GM19395 (cell line): ENCODE results near the gene RAB11B.
"Not testable (repeated sequence)": the region's sequence is repeated elsewhere in the genome, so short reads cannot be mapped to it uniquely, and the experiment has no call there.

Source experiments
- ATAC-seq: cut with Tn5 transposase; IDR thresholded peaks from one replicate; pipeline ENCODE4 v1.9.1; 2021; ENCODE audit warnings: mild to moderate bottlenecking, moderate library complexity; ENCODE audit not compliant: unreplicated experiment

The RAB11B gene

GRCh38 chr19:8389891-8390616, at the start of gene RAB11B:
RAB11B (plus strand) TSS chr19:8390360; CDS start chr19:8390417, 57 bp downstream.
- peak; percentile 91 for ATAC-seq

GRCh38 chr19:8341504-8341903, 48.7 kb upstream of the RAB11B start:
- not testable (repeated sequence) for ATAC-seq

GRCh38 chr19:8342316-8342683, 47.9 kb upstream of the RAB11B start:
- ATAC-seq, result no peak

- ATAC-seq, result peak; percentile 88
Observed at GRCh38 chr19:8342684-8343482, 47.3 kb upstream of the RAB11B start, which contains the start of gene KANK3. KANK3 (minus strand) TSS chr19:8343262; CDS start chr19:8337828, 5,434 bp downstream.

- ATAC-seq, result no peak
Observed at GRCh38 chr19:8343483-8343844, 46.7 kb upstream of the RAB11B start.

GRCh38 chr19:8349629-8350372, 40.4 kb upstream of the RAB11B start:
- not testable (repeated sequence) for ATAC-seq

GRCh38 chr19:8352134-8352827, 37.9 kb upstream of the RAB11B start:
- no peak for ATAC-seq

- not testable (repeated sequence) for ATAC-seq
Observed at GRCh38 chr19:8352845-8353244, 37.3 kb upstream of the RAB11B start.

- ATAC-seq, result no peak
Observed at GRCh38 chr19:8355631-8356402, 34.3 kb upstream of the RAB11B start.

- no peak for ATAC-seq
Observed at GRCh38 chr19:8357007-8357521, 33.1 kb upstream of the RAB11B start.

GRCh38 chr19:8358948-8359347, 31.2 kb upstream of the RAB11B start:
- no peak for ATAC-seq

- ATAC-seq, result no peak
Observed at GRCh38 chr19:8360196-8360595, 30.0 kb upstream of the RAB11B start.

GRCh38 chr19:8361921-8362793, 28.0 kb upstream of the RAB11B start:
- no peak for ATAC-seq

- ATAC-seq, result no peak
Observed at GRCh38 chr19:8363803-8364771, 26.1 kb upstream of the RAB11B start, which contains the start of gene ANGPTL4. ANGPTL4 (plus strand) TSS chr19:8364155; CDS start chr19:8364322, 167 bp downstream.

GRCh38 chr19:8366121-8366581, 24.0 kb upstream of the RAB11B start:
- ATAC-seq, result no peak

GRCh38 chr19:8366961-8367326, 23.2 kb upstream of the RAB11B start:
- no peak for ATAC-seq

GRCh38 chr19:8367327-8368001, 22.7 kb upstream of the RAB11B start:
- ATAC-seq, result no peak
